Measurements from ENCODE around the gene RAD17. TPM values are rescaled to one million over a fixed set of nuclear protein-coding genes. Genes with fewer than 3 reads are reported as not detected.
"Not testable (repeated sequence)": the region's sequence is repeated elsewhere in the genome, so short reads cannot be mapped to it uniquely, and the experiment has no call there.

RAD17 gene
- total and polyA plus RNA-seq, 8 donors = 9.4 to 42.5 (median 18.0) TPM

DNA sequence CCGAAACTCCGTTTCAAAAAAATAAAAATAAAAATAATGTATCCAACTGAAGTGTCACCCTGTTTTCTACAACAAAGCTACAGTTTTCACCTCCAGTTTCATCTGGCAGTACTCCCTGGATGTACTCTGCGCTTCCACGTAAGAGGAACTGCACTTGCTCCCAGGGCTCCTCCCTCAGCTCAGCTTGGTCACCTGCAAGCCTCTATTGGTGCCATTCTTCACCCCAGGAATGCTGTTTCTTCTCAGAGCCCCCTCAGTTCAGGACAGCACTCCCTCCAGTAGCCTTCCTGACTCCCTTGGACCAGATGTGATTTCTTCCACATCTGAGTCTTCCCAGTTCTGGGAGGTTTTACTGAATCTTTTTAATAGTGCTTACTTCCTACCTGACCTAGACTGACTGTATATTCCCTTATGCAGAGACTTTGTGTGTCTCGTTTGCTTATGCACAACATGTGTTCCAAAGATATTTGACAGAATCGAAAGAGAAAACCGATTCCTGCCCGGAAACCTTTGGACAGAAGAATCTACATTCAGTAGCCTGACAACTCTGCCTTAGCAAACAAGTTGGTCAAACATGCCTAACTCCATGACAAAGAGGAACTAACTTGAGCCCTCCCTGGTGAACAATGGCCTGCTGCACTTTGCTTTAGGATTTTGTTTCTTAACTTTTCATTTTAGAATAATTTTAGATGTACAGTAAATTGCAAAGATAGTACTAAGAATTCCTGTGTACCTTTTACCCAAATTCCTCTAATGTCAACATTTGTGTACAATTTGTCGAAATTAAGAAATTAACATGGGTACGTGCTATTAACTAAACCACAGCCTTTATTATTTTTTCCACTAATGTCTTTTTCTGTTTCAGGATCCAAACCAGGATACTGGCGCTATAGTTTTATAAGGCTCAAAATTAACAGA is 37.8 kb upstream of the RAD17 start:
- Histone ChIP-seq H3K36me3 (no peaks in the 10 kb centered on the region), H3K27ac (peak overlapping the region; percentile 85 to 90 (median 89)), H3K4me1 (peaks cover 10 to 52% (median 19%) of the 10 kb centered on the region in 4 donors), H3K9me3 (no peaks in the 10 kb centered on the region), H3K27me3 (no peaks in the 10 kb centered on the region), H3K4me3 (peak overlapping the region; percentile 50 to 76 (median 66))
- TF ChIP-seq POLR2AphosphoS5 (IDR thresholded peaks at IDR 0.05) = peak in 2 of 3 donors; percentile 48 to 51
- TF ChIP-seq EP300 (IDR thresholded peaks at IDR 0.05) = no peak
- intact Hi-C loops (cut with DNase I; ENCODE audit: low total_unique reads) = no loop called here
- 26 to 44% (median 31%) methylated on average over 11 of the region's 11 CpGs for WGBS, 5 donors
- DNase-seq = peak; percentile 54 to 75

DNA sequence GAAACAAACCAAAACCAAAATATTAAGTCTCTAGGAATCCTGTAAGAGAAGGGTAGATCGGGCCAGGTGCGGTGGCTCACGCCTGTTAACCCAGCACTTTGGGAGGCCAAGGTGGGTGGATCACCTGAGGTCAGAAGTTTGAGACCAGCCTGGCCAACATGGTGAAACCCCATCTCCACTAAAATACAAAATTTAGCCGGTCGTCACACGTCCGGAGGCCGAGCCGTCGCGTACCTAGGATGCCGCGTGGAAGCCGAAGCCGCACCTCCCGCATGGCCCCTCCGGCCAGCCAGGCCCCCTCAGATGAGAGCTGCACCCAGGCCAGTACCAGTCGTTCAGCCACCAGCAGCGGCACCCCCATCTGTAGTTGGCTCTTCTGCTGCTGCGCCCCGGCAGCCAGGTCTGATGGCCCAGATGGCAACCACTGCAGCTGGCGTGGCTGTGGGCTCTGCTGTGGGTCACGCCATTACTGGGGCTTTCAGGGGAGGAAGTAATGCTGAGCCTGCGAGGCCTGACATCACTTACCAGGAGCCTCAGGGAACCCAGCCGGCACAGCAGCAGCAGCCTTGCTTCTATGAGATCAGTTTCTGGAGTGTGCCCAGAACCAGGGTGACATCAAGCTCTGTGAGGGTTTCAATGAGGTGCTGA is 35.8 kb upstream of the RAD17 start:
- intact Hi-C loops (cut with DNase I; ENCODE audit: low total_unique reads); H3K27me3 ChIP-seq; H3K36me3 ChIP-seq; DNase-seq; H3K9me3 ChIP-seq; H3K4me3 ChIP-seq: not testable (repeated sequence)
- 94 to 97% (median 96%) methylated on average over 20 to 25 of the region's 25 CpGs for WGBS, 5 donors
- Histone ChIP-seq H3K27ac (peak overlapping the region in 1 of 5 donors; percentile 85), H3K4me1 (peaks cover 10 to 49% (median 19%) of the 10 kb centered on the region in 4 donors)

DNA sequence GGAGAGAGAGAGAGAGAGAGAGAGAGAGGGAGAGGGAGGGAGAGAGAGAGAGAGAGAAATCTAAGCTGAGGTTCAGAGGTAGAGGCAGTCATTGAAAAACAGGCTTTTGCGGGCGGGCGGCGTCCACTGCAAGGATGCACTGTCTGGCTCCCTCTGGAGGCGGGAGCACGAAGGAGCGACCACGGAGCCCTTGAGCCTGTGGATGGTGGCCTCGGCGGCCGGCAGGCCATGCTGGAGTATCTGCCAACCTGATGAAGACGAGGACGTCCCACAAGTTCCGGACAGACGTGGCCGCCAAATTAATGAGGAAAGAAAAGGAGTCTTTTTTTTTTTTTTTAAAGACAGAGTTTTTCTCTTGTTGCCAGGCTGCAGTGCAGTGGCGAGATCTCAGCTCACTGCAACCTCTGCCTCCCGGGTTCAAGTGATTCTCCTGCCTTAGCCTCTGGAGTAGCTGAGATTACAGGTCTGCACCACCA is 34.8 kb upstream of the RAD17 start:
- DNase-seq = peak; percentile 91 to 95
- H3K9me3 ChIP-seq = no peaks in the 10 kb centered on the region
- 10 to 17% (median 12%) methylated on average over 18 of the region's 18 CpGs for WGBS, 5 donors
- TF ChIP-seq CTCF (IDR thresholded peaks at IDR 0.05) (peak in 5 of 7 experiments; percentile 58 to 78 (median 72)), EP300 (IDR thresholded peaks at IDR 0.05) (no peak), POLR2A (IDR thresholded peaks at IDR 0.05) (no peak), POLR2AphosphoS5 (IDR thresholded peaks at IDR 0.05) (peak in 1 of 3 donors; percentile 53)
- H3K27me3 ChIP-seq = no peaks in the 10 kb centered on the region
- H3K27ac ChIP-seq = peak overlapping the region in 2 of 5 donors; percentile 38 to 50
- peaks cover 10 to 49% (median 19%) of the 10 kb centered on the region in 4 donors for H3K4me1 ChIP-seq
- peak overlapping the region in 1 of 4 donors; percentile 20 for H3K4me3 ChIP-seq
- intact Hi-C loops (cut with DNase I; ENCODE audit: low total_unique reads) = no loop called here
- H3K36me3 ChIP-seq = no peaks in the 10 kb centered on the region

GRCh38 chr5:69335341-69335935 is 34.2 kb upstream of the RAD17 start:
- WGBS, 5 donors = 79 to 92% (median 88%) methylated on average over 7 of the region's 7 CpGs
- no peaks in the 10 kb centered on the region for H3K36me3 ChIP-seq
- peaks cover 6 to 43% (median 19%) of the 10 kb centered on the region in 4 donors for H3K4me1 ChIP-seq
- intact Hi-C loops (cut with DNase I; ENCODE audit: low total_unique reads) = no loop called here
- H3K9me3 ChIP-seq = no peaks in the 10 kb centered on the region
- H3K27me3 ChIP-seq = no peaks in the 10 kb centered on the region
- no peak overlapping the region for H3K27ac ChIP-seq
- H3K4me3 ChIP-seq = no peak overlapping the region
- peak in 1 of 2 donors; percentile 17 for DNase-seq
- no peak for TF ChIP-seq POLR2A (IDR thresholded peaks at IDR 0.05)
- TF ChIP-seq POLR2AphosphoS5 (IDR thresholded peaks at IDR 0.05) = no peak
- TF ChIP-seq CTCF (IDR thresholded peaks at IDR 0.05) = no peak
- TF ChIP-seq EP300 (IDR thresholded peaks at IDR 0.05) = no peak

DNA sequence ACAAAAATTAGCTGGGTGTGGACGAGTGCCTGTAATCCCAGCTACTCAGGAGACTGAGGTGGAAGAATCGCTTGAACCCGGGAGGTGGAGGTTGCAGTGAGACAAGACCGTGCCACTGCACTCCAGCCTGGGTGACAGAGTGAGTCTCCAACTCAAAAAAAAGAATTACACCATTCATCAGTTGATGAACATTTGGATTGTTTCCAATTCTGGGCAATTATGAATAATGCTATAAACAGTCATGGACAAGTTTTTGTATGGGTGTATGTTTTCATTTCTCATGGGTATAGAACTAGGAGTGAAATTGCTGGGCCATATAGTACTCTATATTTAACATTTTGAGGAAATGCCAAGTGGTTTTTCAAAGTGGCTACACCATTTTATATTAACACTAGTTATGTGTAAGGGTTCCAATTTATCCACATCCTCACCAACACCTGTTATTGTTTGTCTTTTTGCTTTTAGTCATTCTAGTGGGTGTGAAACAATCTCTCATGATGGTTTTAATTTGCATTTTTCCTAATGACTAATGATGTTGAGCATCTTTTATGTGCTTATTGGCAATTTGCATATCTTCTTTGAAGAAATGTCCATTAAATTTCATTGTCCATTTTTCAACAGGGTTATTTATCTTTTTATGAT is 28.0 kb upstream of the RAD17 start:
- no peaks in the 10 kb centered on the region for H3K36me3 ChIP-seq
- intact Hi-C loops (cut with DNase I; ENCODE audit: low total_unique reads) = no loop called here
- TF ChIP-seq EP300 (IDR thresholded peaks at IDR 0.05) (no peak), CTCF (IDR thresholded peaks at IDR 0.05) (no peak), POLR2A (IDR thresholded peaks at IDR 0.05) (no peak), POLR2AphosphoS5 (IDR thresholded peaks at IDR 0.05) (no peak)
- WGBS, 5 donors = 86 to 92% (median 91%) methylated on average over 4 of the region's 4 CpGs
- DNase-seq = no peak
- no peak overlapping the region for H3K27ac ChIP-seq
- H3K9me3 ChIP-seq = no peaks in the 10 kb centered on the region
- H3K27me3 ChIP-seq = no peaks in the 10 kb centered on the region
- no peak overlapping the region for H3K4me3 ChIP-seq
- H3K4me1 ChIP-seq = no peaks in the 10 kb centered on the region

Measured in stomach (tissue), 9 donors.